HEK293 (cell line): Measurements from ENCODE around the gene NUMA1.

Experiments used
- CTCF ChIA-PET: fragments of 350-600 bp; formaldehyde crosslinking; extraction: SDS; loops from one replicate; lab custom pipeline; 2021; ENCODE audit warnings: antibody characterized with exemption; lab: Yijun Ruan, JAX
- POLR2A ChIA-PET: fragments of 300-600 bp; formaldehyde crosslinking; extraction: SDS; loops from one replicate; lab custom pipeline; 2020; ENCODE audit warnings: antibody characterized with exemption, inconsistent platforms; lab: Yijun Ruan, JAX
- H3K27ac ChIP-seq: fragments of 200-500 bp; sonication (Bioruptor generic); 2 replicates; pipeline ENCODE4 v1.5.1; 2014; ENCODE audit warnings: low read depth, low read length, control low read depth, inconsistent platforms; ENCODE audit errors: extremely low read depth
- H3K36me3 ChIP-seq, 2 experiments: fragments of 200-500 bp in 1 of 2; sonication (Bioruptor generic) in 1 of 2; 1 replicate in 1 of 2; 2 replicates in 1 of 2; pipeline ENCODE4 v1.5.1; 2014 to 2017; ENCODE audit warnings: inconsistent platforms in 2 of 2, low read length in 2 of 2; ENCODE audit not compliant: control insufficient read depth in 2 of 2, insufficient read depth in 1 of 2
- H3K4me1 ChIP-seq: fragments of 200-500 bp; sonication (Bioruptor generic); 2 replicates; pipeline ENCODE4 v1.5.1; 2014; ENCODE audit warnings: mild to moderate bottlenecking, low read length, inconsistent platforms; ENCODE audit not compliant: control insufficient read depth, insufficient read depth
- H3K4me3 ChIP-seq: 2 replicates; pipeline ENCODE4 v1.5.1; 2011; ENCODE audit warnings: low read depth, mild to moderate bottlenecking, control low read depth, low read length, moderate library complexity
- H3K9me3 ChIP-seq: fragments of 200-500 bp; sonication (Bioruptor generic); 2 replicates; pipeline ENCODE4 v1.5.1; 2014; ENCODE audit warnings: low read depth, low read length, inconsistent platforms; ENCODE audit not compliant: control insufficient read depth, insufficient read depth
- KLF8 ChIP-seq: fragments of 450-650 bp; formaldehyde crosslinking; IDR thresholded peaks from 2 replicates; pipeline ENCODE4 v1.5.1; 2016; ENCODE audit warnings: missing biosample characterization, missing genetic modification characterization
- PATZ1 ChIP-seq: fragments of 450-650 bp; formaldehyde crosslinking; IDR thresholded peaks from 2 replicates; pipeline ENCODE4 v1.5.1; 2016; ENCODE audit warnings: missing biosample characterization, missing genetic modification characterization
- REST ChIP-seq: fragments of 450-650 bp; formaldehyde crosslinking; IDR thresholded peaks from 2 replicates; pipeline ENCODE4 v1.5.1; 2016; ENCODE audit warnings: missing biosample characterization, missing genetic modification characterization
- SP2 ChIP-seq: fragments of 450-650 bp; formaldehyde crosslinking; IDR thresholded peaks from 2 replicates; pipeline ENCODE4 v1.5.1; 2016; ENCODE audit warnings: missing biosample characterization, missing genetic modification characterization
- ZNF202 ChIP-seq: fragments of 450-650 bp; formaldehyde crosslinking; IDR thresholded peaks from 2 replicates; pipeline ENCODE4 v1.5.1; 2016; ENCODE audit warnings: missing biosample characterization, missing genetic modification characterization, borderline replicate concordance
- ZNF311 ChIP-seq: fragments of 450-650 bp; formaldehyde crosslinking; IDR thresholded peaks from 2 replicates; pipeline ENCODE4 v1.5.1; 2017; ENCODE audit warnings: missing biosample characterization, missing genetic modification characterization, borderline replicate concordance
- ZNF398 ChIP-seq: fragments of 450-650 bp; formaldehyde crosslinking; IDR thresholded peaks from 2 replicates; pipeline ENCODE4 v1.5.1; 2017; ENCODE audit warnings: missing biosample characterization, missing genetic modification characterization
- ZNF530 ChIP-seq: fragments of 450-650 bp; formaldehyde crosslinking; IDR thresholded peaks from 2 replicates; pipeline ENCODE4 v1.5.1; 2016; ENCODE audit warnings: low read depth, missing biosample characterization, missing genetic modification characterization
- ZNF610 ChIP-seq: fragments of 450-650 bp; formaldehyde crosslinking; IDR thresholded peaks from 2 replicates; pipeline ENCODE4 v1.5.1; 2016; ENCODE audit warnings: missing biosample characterization, missing genetic modification characterization, borderline replicate concordance
- ZNF626 ChIP-seq: fragments of 450-650 bp; sonication (Bioruptor Pico); formaldehyde crosslinking; IDR thresholded peaks from 2 replicates; pipeline ENCODE4 v1.5.1; 2018; ENCODE audit warnings: missing biosample characterization, missing genetic modification characterization, inconsistent platforms
- ZSCAN5A ChIP-seq: fragments of 450-650 bp; formaldehyde crosslinking; IDR thresholded peaks from 2 replicates; pipeline ENCODE4 v1.5.1; 2016; ENCODE audit warnings: missing biosample characterization, missing genetic modification characterization
- TF ChIP-seq, protein P1 (sequence below): fragments of 450-650 bp; formaldehyde crosslinking; IDR thresholded peaks from 2 replicates; pipeline ENCODE4 v1.5.1; 2016; ENCODE audit warnings: missing biosample characterization, missing genetic modification characterization

NUMA1 gene

GRCh38 chr11:71963468-71963867, 116.9 kb downstream of the NUMA1 start:
- H3K27ac ChIP-seq = no peak overlapping the region
- H3K4me3 ChIP-seq = no peak overlapping the region
- CTCF ChIA-PET = interaction anchor here (5.4 kb wide), 1 partner anchor 14 kb away, joined by 39 read pairs; no protein-coding TSS in a partner anchor

More at GRCh38 chr11:71963468-71963867, 116.9 kb downstream of the NUMA1 start:
- no peaks in the 10 kb centered on the region for H3K4me1 ChIP-seq
- peaks cover 7 to 29% of the 10 kb centered on the region in 2 experiments; a peak in 2 of 3 replicates for H3K36me3 ChIP-seq
- TF ChIP-seq ZNF530 (tag by site-specific recombination) = no peak
- TF ChIP-seq ZNF311 (tag by site-specific recombination) = no peak
- no peak for TF ChIP-seq ZNF202
- no peak for TF ChIP-seq ZNF398 (tag by site-specific recombination)
- TF ChIP-seq ZNF610 (tag by site-specific recombination) = no peak
- TF ChIP-seq REST (tag by site-specific recombination) = no peak
- TF ChIP-seq, protein P1, sequence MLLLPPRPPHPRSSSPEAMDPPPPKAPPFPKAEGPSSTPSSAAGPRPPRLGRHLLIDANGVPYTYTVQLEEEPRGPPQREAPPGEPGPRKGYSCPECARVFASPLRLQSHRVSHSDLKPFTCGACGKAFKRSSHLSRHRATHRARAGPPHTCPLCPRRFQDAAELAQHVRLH (tag by site-specific recombination) = no peak
- TF ChIP-seq ZNF626 (tag by site-specific recombination) = no peak
- no peak for TF ChIP-seq KLF8
- TF ChIP-seq SP2 (tag by site-specific recombination) = no peak
- no peak for TF ChIP-seq PATZ1 (tag by site-specific recombination)
- TF ChIP-seq ZSCAN5A = no peak
- POLR2A ChIA-PET = no interaction called here
- H3K9me3 ChIP-seq = no peaks in the 10 kb centered on the region
